BJ (cell line): Measurements from ENCODE around the gene KRTAP9-1. TPM values are rescaled to one million over a fixed set of nuclear protein-coding genes. Genes with fewer than 3 reads are reported as not detected.
"Not testable (repeated sequence)": the region's sequence is repeated elsewhere in the genome, so short reads cannot be mapped to it uniquely, and the experiment has no call there.

Source experiments
- CTCF ChIA-PET: fragments of 350-600 bp; formaldehyde crosslinking; extraction: SDS; loops from one replicate; lab custom pipeline; 2021; ENCODE audit warnings: antibody characterized with exemption, inconsistent platforms; lab: Yijun Ruan, JAX
- POLR2A ChIA-PET: fragments of 300-600 bp; sonication (Branson Sonifier 250); formaldehyde crosslinking; extraction: SDS; loops from one replicate; lab custom pipeline; 2021; ENCODE audit warnings: antibody characterized with exemption; lab: Charles Lee
- DNase-seq: peaks from one replicate; pipeline ENCODE4 v3.0.0-alpha.2; 2011; ENCODE audit warnings: low read depth
- H3K27me3 ChIP-seq: 2 replicates; pipeline ENCODE4 v1.6.0; 2011; ENCODE audit warnings: low read length; ENCODE audit not compliant: control insufficient read depth, insufficient read depth
- H3K36me3 ChIP-seq: 2 replicates; pipeline ENCODE4 v1.5.1; 2011; ENCODE audit warnings: low read length; ENCODE audit not compliant: control insufficient read depth, insufficient read depth
- H3K4me3 ChIP-seq: 2 replicates; pipeline ENCODE4 v1.5.1; 2011; ENCODE audit warnings: low read depth, mild to moderate bottlenecking, control low read depth, low read length
- polyA minus RNA-seq: library from RNA; depleted of rRNA, polyadenylated mRNA; stranded (reverse); fragments of >200 nt; gene quantifications from 2 replicates; pipeline ENCODE4 v1.2.3, GENCODE V29; 2011; rRNA and poly(A)+ RNA removed
- polyA plus RNA-seq: library from polyadenylated mRNA; depleted of rRNA; stranded (reverse); fragments of >200 nt; gene quantifications from 2 replicates; pipeline ENCODE4 v1.2.3, GENCODE V29; 2011; rRNA removed
- TF ChIP-seq, protein P1 (sequence below): IDR thresholded peaks from 2 replicates; pipeline ENCODE4 v1.5.1; 2011; ENCODE audit warnings: low read depth, mild to moderate bottlenecking, control low read depth, inconsistent platforms, low read length, moderate library complexity; ENCODE audit not compliant: insufficient read depth

Gene KRTAP9-1, protein sequence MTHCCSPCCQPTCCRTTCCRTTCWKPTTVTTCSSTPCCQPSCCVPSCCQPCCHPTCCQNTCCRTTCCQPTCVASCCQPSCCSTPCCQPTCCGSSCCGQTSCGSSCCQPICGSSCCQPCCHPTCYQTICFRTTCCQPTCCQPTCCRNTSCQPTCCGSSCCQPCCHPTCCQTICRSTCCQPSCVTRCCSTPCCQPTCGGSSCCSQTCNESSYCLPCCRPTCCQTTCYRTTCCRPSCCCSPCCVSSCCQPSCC
- not detected in 2 replicates for polyA plus RNA-seq
- not detected in 2 replicates for polyA minus RNA-seq

DNA sequence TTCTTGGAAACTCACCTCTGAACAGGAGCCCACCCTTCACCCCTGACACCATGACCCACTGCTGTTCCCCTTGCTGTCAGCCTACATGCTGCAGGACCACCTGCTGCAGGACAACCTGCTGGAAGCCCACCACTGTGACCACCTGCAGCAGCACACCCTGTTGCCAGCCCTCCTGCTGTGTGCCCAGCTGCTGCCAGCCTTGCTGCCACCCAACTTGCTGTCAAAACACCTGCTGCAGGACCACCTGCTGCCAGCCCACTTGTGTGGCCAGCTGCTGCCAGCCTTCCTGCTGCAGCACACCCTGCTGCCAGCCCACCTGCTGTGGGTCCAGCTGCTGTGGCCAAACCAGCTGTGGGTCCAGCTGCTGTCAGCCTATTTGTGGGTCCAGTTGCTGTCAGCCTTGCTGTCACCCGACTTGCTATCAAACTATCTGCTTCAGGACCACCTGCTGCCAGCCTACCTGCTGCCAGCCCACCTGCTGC lies at the start of gene KRTAP9-1:
Gene KRTAP9-1 (plus strand): TSS at position 51 of the 482 bp plus-strand sequence. CDS start 0 bp downstream, at position 51.
- H3K4me3 ChIP-seq, CTCF ChIA-PET, H3K27me3 ChIP-seq, DNase-seq, H3K36me3 ChIP-seq, POLR2A ChIA-PET: not testable (repeated sequence)

DNA sequence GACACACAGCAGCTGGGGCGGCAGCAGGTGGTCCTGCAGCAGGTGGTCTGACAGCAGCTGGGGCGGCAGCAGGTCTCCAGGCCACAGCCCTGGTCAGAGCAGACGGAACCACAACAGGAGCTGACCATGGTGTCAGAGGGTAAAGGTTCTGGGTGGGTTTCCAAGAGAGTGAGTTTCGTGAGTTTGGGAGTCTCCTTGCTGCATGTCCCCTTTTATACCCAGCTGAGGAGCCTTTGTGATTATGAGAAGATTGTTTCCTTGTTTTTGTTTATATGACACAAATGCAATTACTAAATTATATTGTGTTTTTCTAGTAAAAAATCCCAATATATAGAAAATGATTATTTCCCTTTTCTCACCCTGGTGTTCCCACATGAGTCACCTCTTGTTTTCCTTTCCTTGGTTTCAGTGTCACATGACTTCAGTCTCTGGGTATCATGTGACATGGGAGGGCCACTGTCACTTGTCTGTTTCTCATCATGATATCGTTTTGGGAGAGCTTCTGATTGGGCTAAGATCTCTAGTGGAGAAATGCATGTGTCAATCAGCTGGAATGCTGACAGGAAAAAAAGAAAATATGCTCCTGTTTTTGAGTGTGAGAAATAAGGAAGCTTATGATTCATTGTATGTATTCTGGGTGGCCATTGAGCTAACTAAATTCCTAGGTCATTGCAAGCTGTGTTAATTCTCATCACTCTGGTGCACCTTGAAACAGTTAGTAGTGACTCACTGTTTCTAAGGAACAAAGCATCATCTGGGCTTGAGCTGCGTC lies 49.1 kb upstream of the KRTAP9-1 start, which contains the start of gene KRTAP4-6:
Gene KRTAP4-6 (minus strand): TSS at position 185 of the 772 bp plus-strand sequence. CDS start 57 bp downstream, at position 128.
- ChIA-PET POLR2A (no interaction called here), CTCF (no interaction called here)
- DNase-seq = peak; percentile 60
- Histone ChIP-seq H3K27me3 (no peaks in the 10 kb centered on the region), H3K36me3 (no peaks in the 10 kb centered on the region), H3K4me3 (no peak within 1 kb of the TSS)
- TF ChIP-seq, protein P1, sequence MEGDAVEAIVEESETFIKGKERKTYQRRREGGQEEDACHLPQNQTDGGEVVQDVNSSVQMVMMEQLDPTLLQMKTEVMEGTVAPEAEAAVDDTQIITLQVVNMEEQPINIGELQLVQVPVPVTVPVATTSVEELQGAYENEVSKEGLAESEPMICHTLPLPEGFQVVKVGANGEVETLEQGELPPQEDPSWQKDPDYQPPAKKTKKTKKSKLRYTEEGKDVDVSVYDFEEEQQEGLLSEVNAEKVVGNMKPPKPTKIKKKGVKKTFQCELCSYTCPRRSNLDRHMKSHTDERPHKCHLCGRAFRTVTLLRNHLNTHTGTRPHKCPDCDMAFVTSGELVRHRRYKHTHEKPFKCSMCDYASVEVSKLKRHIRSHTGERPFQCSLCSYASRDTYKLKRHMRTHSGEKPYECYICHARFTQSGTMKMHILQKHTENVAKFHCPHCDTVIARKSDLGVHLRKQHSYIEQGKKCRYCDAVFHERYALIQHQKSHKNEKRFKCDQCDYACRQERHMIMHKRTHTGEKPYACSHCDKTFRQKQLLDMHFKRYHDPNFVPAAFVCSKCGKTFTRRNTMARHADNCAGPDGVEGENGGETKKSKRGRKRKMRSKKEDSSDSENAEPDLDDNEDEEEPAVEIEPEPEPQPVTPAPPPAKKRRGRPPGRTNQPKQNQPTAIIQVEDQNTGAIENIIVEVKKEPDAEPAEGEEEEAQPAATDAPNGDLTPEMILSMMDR = no peak

GRCh38 chr17:41141361-41141760 lies 48.3 kb upstream of the KRTAP9-1 start:
- TF ChIP-seq, protein P1 = no peak
- Histone ChIP-seq H3K36me3 (no peaks in the 10 kb centered on the region), H3K27me3 (no peaks in the 10 kb centered on the region), H3K4me3 (no peak overlapping the region)
- CTCF ChIA-PET = interaction anchor here (0.6 kb wide), 1 partner anchor 270 kb away, joined by 3 read pairs; no protein-coding TSS in a partner anchor
- no peak for DNase-seq
- POLR2A ChIA-PET = no interaction called here

DNA sequence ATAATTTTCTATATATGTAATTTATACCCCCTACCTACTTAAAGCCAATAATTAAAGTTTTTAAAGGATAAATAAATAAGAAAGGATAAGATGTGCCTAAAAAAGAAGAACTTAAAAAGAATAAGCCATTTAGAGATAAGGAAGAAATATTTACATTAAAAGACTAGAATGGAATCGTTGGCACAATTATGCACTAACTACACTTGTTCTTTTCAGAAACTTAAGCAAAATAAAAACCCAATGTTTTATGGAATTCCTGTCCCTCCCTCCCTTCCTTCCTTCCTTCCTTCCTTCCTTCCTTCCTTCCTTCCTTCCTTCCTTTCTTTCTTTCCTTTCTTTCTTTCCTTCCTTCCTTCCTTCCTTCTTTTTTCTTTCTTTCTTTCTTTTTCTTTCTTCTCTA lies 44.8 kb upstream of the KRTAP9-1 start:
- no peak for DNase-seq
- H3K4me3 ChIP-seq = no peak overlapping the region
- POLR2A ChIA-PET = no interaction called here
- no peaks in the 10 kb centered on the region for H3K27me3 ChIP-seq
- CTCF ChIA-PET = no interaction called here
- H3K36me3 ChIP-seq = no peaks in the 10 kb centered on the region
- TF ChIP-seq, protein P1 = no peak

DNA sequence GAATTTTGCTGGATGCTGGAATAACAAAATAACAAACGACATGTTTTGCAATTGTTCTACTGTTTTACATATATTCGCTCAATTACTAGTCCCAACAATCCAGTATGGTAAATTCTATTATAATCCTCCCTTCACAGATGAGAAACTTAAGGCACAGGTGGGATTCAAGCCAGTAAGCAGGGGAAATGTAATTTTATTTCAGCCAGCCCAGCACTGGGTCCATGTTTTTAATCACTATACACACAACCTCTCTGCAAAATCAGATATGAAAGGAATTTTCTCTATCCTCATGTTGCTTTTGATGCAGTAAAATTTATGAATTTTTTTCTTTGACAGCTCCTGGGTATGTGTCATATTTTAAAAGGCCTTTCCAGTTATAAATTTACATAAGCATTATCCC lies 44.4 kb upstream of the KRTAP9-1 start:
- TF ChIP-seq, protein P1 = no peak
- no peak for DNase-seq
- H3K36me3 ChIP-seq = no peaks in the 10 kb centered on the region
- H3K4me3 ChIP-seq = no peak overlapping the region
- CTCF ChIA-PET = no interaction called here
- POLR2A ChIA-PET = no interaction called here
- no peaks in the 10 kb centered on the region for H3K27me3 ChIP-seq
